ENCODE data around the gene CYTH2. TPM values are rescaled to one million over a fixed set of nuclear protein-coding genes. Genes with fewer than 3 reads are reported as not detected.

Gene CYTH2
- total RNA-seq, 2 donors from 2014 or later = 76.1 to 94.2 TPM

GRCh38 chr19:48461651-48461981 lies 7.6 kb upstream of the CYTH2 start:
- no peak for DNase-seq

GRCh38 chr19:48461982-48462655 lies 7.0 kb upstream of the CYTH2 start:
- WGBS, 2 donors = 87 to 90% methylated on average over 44 to 59 of the region's 62 CpGs
- Histone ChIP-seq H3K27me3 (no peaks in the 10 kb centered on the region), H3K4me3 (no peak overlapping the region), H3K9me3 (no peaks in the 10 kb centered on the region), H3K36me3 (replicated peaks in 1 of 2; ENCODE audit: insufficient read depth in 1 of 2, low read depth in 2 of 2) (no peaks in the 10 kb centered on the region), H3K27ac (no peak overlapping the region), H3K4me1 (no peaks in the 10 kb centered on the region)
- intact Hi-C loops (cut with DNase I) = no loop called here
- TF ChIP-seq CTCF (IDR thresholded peaks at IDR 0.05) (no peak), POLR2A (IDR thresholded peaks at IDR 0.05) (no peak)
- DNase-seq = no peak
- ATAC-seq = no peak

More at GRCh38 chr19:48461651-48461981, 7.6 kb upstream of the CYTH2 start:
- Histone ChIP-seq H3K27me3 (no peaks in the 10 kb centered on the region), H3K27ac (no peak overlapping the region), H3K9me3 (no peaks in the 10 kb centered on the region), H3K36me3 (replicated peaks in 1 of 2; ENCODE audit: insufficient read depth in 1 of 2, low read depth in 2 of 2) (no peaks in the 10 kb centered on the region), H3K4me1 (no peaks in the 10 kb centered on the region), H3K4me3 (no peak overlapping the region)
- intact Hi-C loops (cut with DNase I) = no loop called here
- no peak for TF ChIP-seq POLR2A (IDR thresholded peaks at IDR 0.05)
- no peak for TF ChIP-seq CTCF (IDR thresholded peaks at IDR 0.05)
- ATAC-seq = no peak
- WGBS, 2 donors = 93 to 95% methylated on average over 11 to 35 of the region's 36 CpGs

- Histone ChIP-seq H3K4me1 (peaks cover 10% of the 10 kb centered on the region), H3K4me3 (no peak overlapping the region), H3K27me3 (no peaks in the 10 kb centered on the region), H3K27ac (no peak overlapping the region), H3K36me3 (replicated peaks in 1 of 2; ENCODE audit: insufficient read depth in 1 of 2, low read depth in 2 of 2) (no peaks in the 10 kb centered on the region), H3K9me3 (no peaks in the 10 kb centered on the region)
- ATAC-seq (no peak), DNase-seq (no peak)
- 71 to 88% methylated on average over 1 of the region's 1 CpG for WGBS, 2 donors
- intact Hi-C loops (cut with DNase I) = no loop called here
- TF ChIP-seq POLR2A (IDR thresholded peaks at IDR 0.05) = no peak
- TF ChIP-seq CTCF (IDR thresholded peaks at IDR 0.05) = no peak
Measured at GRCh38 chr19:48465215-48465614, 4.0 kb upstream of the CYTH2 start.

- Histone ChIP-seq H3K4me1 (peaks cover 17% of the 10 kb centered on the region), H3K36me3 (replicated peaks in 1 of 2; ENCODE audit: insufficient read depth in 1 of 2, low read depth in 2 of 2) (peaks cover 0 to 9% of the 10 kb centered on the region in 2 donors), H3K4me3 (no peak overlapping the region), H3K27me3 (no peaks in the 10 kb centered on the region), H3K27ac (no peak overlapping the region), H3K9me3 (no peaks in the 10 kb centered on the region)
- DNase-seq (no peak), ATAC-seq (no peak)
- no peak for TF ChIP-seq POLR2A (IDR thresholded peaks at IDR 0.05)
- WGBS, 2 donors = 60 to 68% methylated on average over 12 to 16 of the region's 16 CpGs
- intact Hi-C loops (cut with DNase I) = no loop called here
Measured at GRCh38 chr19:48466561-48467325, 2.4 kb upstream of the CYTH2 start.

- intact Hi-C loops (cut with DNase I) = no loop called here
- 0% methylated on average over 22 to 36 of the region's 36 CpGs for whole genome bisulfite sequencing, 2 donors
- Histone ChIP-seq H3K36me3 (replicated peaks in 1 of 2; ENCODE audit: insufficient read depth in 1 of 2, low read depth in 2 of 2) (peaks cover 0 to 14% of the 10 kb centered on the region in 2 donors), H3K27ac (peak overlapping the region; percentile 86 to 95 (median 92)), H3K9me3 (no peaks in the 10 kb centered on the region), H3K4me3 (peak overlapping the region; percentile 52 to 91), H3K4me1 (peaks cover 25% of the 10 kb centered on the region), H3K27me3 (no peaks in the 10 kb centered on the region)
- DNase-seq = peak; percentile 100
- peak; percentile 94 for ATAC-seq
- no peak for TF ChIP-seq CTCF (IDR thresholded peaks at IDR 0.05)
- no peak for TF ChIP-seq POLR2A (IDR thresholded peaks at IDR 0.05)
Measured at GRCh38 chr19:48468772-48469288, 339 bp upstream of the CYTH2 start.
